SK-N-SH (cell line): ENCODE measurements around the gene MRPL17.

ENCODE experiments used
- TAF1 ChIP-seq: IDR thresholded peaks from 2 replicates; pipeline ENCODE4 v1.6.1; 2012; ENCODE audit warnings: low read depth, mild to moderate bottlenecking, low read length, moderate library complexity, borderline replicate concordance
- TF ChIP-seq, protein P1 (sequence below): IDR thresholded peaks from 2 replicates; pipeline ENCODE4 v1.4.0; 2012; ENCODE audit warnings: low read depth, borderline replicate concordance
- TF ChIP-seq, protein P2 (sequence below): IDR thresholded peaks from 2 replicates; pipeline ENCODE4 v1.4.0; 2012; ENCODE audit warnings: low read depth

DNA sequence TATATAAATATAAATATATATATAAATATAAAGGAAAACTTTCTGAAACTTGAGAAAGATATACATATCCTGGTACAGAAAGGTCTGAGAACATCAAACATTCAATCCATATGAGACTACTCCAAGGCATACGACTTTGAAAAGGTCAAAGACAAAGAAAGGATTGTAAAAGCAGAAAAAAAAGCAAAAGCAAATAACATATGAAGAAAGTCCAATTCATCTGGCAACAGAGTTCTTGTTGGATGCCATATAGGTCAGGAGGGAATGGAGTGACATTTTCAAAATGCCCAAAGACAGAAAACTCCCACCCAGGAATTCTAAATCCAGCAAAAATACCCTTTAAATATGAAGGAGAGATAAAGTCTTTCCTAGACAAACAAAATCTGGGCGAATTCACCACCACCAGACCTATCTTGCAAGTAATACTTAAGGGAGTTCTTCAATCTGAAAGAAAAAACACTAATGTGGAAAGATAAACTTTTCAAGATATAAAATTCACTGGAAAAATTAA is 42.3 kb upstream of the MRPL17 start:
- TF ChIP-seq, protein P1, sequence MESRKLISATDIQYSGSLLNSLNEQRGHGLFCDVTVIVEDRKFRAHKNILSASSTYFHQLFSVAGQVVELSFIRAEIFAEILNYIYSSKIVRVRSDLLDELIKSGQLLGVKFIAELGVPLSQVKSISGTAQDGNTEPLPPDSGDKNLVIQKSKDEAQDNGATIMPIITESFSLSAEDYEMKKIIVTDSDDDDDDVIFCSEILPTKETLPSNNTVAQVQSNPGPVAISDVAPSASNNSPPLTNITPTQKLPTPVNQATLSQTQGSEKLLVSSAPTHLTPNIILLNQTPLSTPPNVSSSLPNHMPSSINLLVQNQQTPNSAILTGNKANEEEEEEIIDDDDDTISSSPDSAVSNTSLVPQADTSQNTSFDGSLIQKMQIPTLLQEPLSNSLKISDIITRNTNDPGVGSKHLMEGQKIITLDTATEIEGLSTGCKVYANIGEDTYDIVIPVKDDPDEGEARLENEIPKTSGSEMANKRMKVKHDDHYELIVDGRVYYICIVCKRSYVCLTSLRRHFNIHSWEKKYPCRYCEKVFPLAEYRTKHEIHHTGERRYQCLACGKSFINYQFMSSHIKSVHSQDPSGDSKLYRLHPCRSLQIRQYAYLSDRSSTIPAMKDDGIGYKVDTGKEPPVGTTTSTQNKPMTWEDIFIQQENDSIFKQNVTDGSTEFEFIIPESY: no peak
- TF ChIP-seq, protein P2, sequence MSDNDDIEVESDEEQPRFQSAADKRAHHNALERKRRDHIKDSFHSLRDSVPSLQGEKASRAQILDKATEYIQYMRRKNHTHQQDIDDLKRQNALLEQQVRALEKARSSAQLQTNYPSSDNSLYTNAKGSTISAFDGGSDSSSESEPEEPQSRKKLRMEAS: no peak
- TF ChIP-seq TAF1: no peak
